ENCODE data around the gene LBH.

Gene LBH

DNA sequence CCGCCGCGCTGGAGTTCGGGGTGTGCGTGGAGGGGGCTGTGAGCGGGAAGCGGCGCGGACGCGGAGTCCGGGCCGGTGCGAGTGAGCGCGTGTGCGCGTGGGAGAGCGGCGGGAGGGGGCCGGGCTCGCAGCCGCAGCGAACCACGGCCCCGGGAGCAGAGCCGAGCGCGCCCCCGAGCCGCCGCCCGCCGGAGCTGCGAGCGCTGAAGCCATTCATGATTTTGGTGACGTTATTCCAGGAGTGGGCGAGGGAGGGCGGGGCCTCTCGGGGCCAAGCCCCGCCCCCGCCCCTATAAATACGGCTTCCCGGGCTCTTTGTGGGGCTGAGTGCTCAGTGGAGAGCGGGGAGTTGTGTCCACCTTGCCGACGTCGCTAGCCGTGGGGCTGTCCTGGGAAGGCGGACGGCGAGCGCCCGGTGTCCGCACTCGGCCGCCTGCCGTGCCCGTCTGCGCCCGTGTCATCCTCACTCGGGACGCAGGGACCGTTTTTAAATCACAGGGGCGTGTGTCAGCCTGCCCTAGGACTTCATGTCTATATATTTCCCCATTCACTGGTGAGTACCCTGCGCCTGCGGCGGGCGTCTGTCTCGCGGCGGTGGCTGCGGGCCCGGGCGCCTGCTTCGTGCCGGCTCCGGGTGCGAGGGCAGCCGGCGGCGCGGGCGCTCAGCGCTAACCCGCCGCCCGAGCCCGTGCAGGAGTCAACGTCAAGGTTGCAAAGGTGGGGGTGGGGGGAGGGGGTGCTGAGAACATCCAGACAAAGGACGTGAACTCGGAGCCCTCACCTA, at the start of gene LBH:
Gene LBH, plus strand, starts transcription at position 323 of the 784 bp plus-strand sequence. Its CDS starts 205 bp downstream, at position 528.
- peak; percentile 87 for DNase-seq

DNA sequence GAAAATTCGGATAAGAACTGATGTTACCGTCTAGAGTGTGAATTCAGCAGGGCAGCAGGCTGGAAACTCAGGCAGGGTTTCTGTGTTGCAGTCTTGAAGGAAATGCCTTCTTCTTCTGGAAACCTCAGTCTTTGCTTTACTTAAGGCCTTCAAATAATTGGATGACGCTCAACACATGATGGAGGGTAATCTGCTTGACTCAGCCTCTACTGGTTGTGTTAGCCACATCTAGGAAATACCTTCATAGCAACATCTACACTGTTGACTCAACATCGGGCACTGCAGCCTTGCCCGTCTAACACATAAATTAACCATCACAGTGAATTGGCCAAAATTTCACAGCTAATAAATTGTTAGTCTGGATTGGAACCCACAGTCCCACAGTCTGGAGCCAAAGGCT, 47.3 kb upstream of the LBH start:
- no peak for DNase-seq

DNA sequence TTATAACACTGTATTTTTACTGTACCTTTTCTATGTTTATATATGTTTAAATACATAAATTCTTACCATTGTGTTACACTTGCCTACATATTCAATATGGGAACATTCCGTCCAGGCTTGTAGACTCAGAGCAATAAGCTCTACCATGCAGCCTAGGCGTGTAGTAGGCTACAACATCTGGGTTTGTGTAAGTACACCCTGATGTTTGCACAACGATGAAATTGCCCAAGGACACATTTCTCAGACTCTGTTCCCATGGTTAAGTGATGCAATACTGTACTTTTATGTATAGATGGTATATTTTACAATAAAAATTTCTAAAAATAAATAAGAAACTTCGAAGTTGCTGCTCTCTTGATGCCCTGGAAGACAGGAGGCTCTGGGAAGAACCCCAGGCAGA, 46.2 kb upstream of the LBH start:
- DNase-seq, result no peak

DNA sequence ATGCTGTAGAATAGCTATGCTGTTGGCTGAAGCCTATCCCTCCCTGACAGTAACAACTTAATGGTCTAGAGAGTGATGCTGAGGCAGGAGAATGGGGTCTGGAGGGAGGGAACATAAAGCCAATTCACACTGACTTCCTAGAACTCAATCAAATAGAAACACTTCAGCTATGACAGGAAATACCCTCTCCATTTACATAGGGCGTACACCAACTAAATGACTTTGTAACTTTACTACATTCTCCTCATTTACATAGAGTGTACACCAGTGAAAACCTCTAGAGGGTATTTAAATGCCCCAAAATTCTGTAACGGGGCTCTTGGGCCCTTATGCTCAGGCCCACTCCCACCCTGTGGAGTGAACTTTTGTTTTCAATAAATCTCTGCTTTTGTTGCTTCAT, 43.0 kb upstream of the LBH start:
- DNase-seq, result no peak

DNA sequence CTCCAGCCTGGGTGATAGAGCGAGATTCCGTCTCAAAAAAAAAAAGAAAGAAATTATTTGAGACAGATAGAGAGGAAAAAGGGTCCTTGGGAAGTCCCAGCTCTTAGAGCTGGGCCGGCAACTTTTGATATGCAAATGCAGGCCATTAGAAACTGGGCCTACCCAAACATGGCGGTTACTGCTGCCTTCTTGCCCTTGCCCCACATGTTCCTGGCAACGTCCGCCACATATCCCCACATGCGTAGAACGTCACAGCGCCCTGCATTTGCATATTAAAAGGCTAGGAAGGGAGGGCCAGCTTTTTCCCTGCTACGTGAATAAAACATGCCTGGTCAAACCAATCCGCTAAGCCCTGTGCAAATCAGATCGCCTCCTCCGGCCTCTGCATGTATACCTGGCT, 40.7 kb upstream of the LBH start:
- DNase-seq, result no peak

DNA sequence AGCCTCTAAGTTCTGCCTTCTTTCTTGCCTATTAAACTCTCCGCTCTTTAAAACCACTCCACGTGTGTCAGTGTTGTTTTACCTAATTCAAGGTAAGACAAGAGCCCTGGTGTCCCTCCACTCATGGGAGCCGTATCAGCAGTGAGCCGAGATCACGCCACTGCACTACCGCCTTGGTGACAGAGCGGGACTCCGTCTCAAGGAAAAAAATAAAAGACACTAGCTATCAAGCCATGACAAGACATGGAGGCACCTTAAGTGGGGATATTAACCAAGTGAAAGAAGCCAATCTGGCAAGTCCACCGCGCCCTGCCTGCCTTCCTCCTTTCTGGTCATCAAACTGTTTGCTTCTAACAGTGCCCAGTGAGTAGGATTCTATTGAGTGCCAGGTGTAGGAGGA, 40.2 kb upstream of the LBH start:
- no peak for DNase-seq

DNA sequence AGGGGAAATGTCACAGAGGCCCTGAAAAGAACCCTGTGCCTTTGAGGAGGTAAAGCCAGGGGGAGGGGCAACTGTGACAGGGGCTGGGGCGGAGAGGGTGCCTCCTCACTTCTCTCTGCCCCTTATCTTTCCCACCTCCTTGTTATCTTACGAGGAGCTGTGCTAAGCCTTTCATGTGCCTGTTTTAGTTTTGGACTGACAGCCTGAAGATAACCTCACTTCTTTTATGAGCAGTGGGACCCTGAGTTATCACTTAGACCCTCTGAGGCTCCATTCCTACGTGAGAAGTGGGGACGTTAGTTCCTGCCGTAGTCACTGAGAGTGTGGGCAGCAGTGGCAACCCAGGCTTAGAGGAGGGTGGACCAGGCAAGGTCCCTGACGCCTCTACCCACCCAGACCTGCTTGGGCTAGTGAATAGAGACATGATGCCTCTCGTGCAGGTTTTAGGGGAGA, 39.5 kb upstream of the LBH start:
- no peak for DNase-seq

DNA sequence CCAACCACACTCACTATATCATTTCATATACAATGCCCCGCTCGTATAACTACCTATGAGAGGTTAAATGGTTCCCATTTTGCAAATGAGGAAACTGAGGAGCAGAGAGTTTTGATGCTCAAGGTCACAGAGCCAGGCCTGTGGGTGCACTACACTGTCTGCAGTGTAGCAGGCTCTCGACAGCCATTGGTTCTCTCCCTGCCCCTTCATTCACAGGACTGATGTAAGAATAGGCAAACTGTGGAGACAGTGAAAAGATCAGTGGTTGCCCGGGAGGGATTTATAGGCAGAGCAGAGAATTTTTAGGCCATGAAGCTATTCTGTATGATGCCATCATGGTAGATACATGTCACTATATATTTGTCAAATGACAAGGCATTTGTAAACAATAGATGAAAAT, 39.0 kb upstream of the LBH start:
- DNase-seq, result no peak

DNA sequence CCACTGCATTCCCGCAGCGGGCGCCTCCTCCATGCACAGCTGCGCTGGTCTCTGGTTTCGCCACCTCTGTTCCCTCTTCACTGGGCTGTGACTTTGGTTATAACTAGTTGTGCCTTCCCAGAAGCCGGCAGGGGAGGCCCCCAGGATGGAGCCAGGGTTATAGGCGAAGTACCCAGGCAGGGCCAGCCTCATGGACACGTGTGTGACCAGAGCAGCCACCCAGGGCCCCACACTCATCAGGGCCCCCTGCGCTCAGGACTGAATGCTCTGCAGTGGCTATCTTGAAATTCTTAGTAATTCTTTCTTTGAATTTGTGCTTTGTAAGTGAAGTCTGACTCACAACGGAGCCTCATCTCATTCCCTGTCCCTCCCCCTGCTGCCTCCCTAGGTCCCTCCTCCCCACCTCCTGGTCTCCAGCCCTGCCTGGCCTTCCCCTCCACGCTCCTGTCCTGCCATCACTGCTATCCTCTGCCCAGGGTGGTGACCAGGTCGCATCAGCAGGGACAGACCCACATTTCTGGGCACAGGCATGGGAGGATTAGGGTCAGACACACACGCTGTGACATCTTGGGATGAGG, 38.1 kb upstream of the LBH start:
- no peak for DNase-seq

DNA sequence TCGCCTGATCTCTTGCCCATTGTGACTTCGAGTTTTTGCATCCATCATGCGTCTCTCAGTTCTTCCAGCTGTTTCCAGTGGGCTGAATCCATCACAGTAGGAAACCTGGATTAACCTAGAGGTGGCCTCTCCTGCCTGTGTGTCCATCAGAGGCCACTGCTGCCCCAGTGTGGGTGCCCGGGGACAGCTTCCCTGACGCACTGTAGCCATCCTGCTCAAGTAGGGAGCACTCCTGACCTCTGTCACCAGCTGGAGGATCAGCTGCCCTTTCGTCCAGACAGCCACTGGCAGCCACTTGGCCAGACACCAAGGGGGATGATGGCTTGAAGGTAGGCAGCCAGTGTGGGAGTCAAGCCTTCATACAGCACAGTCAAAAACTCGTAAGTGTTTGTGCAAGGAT, 36.9 kb upstream of the LBH start:
- no peak for DNase-seq

DNA sequence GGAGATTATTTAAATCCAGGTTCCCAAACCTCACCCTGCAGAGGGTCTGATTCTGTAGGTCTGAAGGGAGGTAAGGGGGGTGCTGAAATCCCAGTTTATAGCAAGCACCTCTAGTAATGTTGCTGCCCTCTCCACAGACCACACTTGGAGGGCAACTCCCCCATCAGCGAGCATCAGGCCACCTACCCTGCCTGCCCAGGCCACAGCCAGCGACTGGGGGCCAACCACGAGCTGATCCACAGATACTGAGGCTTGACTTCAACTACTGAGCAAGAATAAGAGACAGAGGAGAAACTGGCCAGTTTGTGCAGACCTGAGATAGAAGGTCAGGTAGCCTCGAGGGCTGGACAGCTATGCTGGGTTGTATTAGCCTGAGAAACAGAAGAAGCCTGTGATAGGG, 36.3 kb upstream of the LBH start:
- no peak for DNase-seq

DNA sequence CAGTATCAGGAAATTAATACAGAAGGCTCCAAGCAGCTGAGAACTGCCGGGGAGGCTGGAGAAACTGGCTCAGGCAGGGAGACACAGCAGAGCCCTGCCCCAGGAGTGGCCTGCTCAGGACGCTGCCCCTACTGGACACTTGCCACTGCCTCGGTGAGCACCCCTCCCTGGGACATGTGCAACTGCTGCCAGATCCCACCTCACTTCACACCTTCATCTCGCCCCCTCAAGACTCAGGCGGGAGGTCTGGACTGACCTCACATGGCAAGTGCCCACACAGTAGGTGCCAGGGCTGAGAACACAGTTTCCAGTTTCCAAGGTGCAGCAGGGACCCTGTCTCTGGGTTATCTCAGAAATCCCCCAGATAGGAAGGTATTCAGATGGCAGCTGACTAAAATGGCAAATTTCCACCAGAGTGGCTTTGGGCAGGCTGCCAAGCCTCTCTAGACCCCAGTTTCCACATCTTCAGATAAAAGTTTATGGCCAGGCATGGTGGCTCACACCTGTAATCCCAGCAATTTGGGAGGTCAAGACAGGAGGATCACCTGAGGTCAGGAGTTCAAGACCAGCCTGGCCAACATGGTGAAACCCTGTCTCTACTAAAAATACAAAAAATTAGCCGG, 33.7 kb upstream of the LBH start:
- DNase-seq, result no peak

DNA sequence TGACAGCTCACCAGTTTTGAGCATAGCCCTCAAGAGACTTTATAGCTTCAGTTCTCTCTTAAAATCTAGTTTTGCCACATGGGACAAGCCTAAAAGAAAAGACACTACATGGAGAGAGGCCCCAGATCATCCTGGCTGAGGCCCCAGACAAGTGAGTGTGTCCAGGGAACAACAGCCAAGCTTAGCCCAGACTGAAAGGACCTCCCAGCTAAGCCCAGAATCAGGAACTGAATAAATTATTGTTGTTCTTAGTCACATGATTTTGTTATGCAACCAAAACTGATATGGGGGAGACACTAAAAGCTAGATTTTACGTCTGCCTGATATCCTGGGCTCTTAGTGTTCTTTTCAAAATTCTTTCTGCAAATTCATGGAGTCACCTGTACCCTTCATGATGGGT, 29.3 kb upstream of the LBH start:
- no peak for DNase-seq

DNA sequence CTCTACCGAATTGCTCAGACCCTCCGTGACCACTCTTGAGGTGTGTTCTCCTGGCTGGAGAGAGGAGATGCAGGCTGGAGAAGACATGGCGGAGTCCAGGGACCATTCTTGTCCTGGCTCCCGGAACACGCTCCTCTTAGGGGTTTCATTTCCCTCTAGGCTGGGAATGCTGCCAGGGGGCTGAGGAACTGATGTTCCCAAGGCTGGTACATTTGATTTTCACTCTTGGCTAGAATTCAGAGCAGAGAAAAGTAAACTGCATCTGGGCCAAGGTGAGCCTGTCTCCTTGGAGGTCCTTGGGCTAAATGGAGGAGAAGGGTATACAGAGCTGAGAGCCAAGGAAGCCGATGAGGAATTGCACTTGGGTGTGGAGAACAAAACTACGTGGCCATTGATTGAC, 28.2 kb upstream of the LBH start:
- no peak for DNase-seq

DNA sequence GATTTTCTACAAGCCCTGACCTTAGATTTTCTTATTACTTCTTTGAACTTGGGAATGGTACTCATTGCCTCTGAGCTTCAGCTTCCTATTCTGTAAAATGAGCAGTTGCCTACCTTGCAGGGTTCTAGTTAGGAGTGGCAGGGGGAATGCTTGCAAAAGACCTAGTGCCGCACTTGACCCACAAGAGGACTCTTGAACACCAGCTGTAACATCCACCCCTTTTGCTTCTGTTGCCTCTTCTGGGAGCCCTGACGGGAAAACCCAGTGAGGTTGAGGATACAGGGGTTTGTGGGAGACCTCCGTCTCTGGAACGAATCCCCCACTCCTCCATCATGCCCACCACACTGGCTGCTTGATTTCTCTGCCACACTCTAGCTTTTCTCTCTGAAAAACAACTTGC, 27.1 kb upstream of the LBH start:
- no peak for DNase-seq

DNA sequence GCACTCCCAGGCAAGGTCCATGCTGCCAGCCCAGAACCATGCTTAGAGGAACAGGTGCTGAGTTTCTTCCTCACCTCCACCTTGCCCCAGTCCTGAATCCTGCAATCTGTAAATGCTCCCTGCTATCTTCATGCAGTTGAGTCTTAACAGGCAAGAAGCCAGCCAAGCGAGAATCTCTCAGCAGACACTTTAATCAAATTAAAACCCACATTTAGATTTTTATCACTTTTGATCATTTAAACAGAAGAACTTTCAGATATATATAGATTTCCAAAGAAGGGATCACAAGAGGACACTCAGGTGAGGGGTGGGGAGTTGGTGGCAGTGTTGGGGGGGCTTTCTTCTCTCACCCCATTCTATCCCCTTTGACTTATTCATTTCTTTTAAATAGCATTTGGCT, 25.9 kb upstream of the LBH start:
- DNase-seq, result no peak

DNA sequence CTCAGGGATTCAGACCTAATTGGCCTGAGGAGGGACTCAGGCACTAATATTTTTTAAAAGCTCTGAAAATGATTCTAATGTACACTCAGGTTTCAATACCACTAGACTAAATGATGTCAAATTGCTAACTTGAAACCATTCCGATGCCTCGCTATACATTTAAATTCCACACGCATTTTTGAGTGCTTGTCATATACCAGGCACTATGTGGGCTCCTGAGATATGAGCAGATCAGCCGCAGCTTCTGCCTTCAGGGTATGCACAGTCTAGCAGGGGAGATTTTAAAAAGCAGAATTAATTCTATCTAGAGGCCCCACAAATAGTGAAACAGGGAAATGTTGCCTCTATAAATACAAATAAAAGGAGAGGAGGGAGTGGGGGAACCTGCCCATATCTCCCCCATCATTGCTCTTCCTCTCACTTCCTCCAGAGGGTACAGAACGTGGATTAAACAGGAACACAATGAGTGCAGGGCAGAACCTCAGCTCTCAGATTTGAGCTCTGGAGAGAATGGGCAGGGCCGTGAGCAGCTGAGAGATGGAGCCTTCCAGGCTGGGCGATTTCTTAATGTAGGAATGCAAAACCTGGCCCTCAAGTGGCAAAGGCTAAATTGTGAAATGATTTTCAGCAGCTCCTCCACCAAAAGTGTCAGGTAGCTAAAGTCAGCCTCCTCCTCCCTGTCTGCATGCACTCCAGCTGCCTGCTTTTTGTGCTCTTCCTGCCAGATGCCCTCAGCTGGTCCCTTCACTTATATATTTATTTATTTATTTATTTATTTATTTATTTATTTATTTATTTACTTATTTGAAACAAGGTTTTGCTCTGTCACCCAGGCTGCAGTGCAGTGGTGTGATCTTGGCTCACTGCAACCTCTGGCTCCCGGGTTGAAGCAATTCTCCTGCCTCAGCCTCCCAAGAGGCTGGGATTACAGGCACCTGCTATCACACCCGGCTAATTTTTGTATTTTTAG, 24.6 kb upstream of the LBH start:
- DNase-seq, result no peak

DNA sequence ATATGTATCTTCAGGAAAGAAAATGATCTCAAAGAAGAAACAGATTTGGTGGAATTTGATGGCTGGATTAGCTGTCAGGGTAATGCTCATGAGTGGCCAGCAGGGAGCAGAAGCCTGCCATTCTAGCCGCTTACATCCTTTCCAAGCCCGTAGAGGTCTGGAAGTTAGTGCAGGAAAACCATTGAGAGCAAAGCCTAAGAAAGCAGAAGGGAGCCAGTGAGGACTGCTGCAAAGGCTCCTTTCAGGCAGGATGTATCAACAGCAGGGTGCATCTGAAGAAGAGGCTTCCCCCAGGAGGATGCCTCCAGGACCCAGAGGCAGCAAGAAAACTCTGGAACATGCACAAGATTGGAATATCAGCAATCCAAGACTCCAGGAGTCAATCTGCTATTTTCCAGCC, 22.9 kb upstream of the LBH start:
- peak; percentile 50 for DNase-seq

DNA sequence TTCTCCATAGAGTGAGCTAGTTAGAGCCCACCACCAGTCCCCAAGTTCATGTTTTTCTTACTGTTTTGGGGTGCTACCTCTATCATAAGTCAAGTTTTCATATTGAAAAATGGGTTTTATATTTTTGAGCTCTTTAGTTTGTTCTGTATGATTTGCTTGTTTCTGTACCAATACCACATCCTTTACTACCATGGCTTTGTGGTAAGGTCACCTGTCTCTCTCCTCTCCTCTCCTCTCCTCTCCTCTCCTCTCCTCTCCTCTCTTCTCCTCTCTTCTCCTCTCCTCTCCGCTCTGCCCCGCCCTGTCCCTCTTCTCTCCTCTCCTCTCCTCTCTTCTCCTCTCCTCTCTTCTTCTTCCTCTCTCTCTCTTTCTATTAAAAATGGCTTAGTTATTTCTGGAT, 22.1 kb upstream of the LBH start:
- DNase-seq, result no peak

DNA sequence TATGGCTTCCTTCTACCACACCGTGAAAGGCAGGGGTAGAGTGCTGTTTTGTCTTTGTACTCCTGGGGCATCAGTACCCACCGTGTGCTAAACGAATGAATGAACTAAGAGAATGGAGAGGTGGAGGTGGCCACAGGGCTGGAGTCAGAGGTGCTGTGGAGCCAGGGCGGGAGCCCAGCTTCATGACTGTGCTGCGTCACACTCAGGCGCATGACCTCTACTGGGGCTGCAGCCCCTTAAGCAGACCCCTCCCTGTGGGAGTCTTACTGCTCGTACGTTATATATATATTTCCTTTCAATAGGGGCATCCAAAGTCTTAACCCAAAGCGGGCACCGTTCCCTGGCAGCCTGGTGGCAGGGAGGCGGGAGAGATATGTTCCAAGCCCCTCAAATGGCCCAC, 18.0 kb upstream of the LBH start:
- no peak for DNase-seq

DNA sequence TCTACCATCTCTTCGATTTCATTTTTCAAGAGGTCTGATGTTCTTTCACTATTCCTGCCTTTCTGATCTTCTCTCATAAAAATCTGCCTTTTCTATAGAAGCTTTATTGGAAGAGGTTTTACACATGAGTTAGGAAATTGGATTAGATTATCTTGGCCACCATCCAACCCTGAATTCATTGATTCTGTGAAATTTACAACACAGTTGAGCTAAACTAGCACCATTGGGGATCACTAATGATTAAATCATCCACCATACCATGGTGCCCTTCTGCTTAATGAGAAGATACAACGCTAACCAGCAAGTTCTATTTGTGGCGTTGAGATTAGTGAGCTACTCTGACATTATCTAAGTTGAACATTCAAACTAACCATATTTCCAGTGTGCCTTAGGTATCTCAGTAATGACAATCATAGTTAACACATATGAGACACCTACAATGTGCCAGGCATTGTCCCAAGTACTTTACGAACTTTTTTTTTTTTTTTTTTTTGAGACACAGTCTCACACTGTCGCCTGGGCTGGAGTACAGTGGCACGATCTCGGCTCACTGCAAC, 17.3 kb upstream of the LBH start:
- no peak for DNase-seq

DNA sequence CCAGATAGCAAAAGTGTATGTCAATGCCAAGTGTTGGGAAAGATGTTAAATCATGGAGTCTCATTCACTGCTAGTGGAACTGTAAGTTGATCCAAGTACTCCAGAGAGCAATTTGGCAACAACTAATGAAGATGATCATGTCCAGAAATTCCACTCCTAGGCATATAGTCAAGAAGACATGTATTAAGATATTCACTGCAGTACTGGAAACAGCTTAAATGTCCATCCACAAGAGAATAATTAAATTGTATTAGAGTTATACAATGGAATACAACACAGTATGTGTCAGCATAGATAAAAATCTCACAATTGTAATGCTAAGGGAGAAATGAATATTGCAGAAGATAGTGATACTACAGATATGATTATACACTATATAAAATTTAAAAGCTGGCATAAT, 15.2 kb upstream of the LBH start:
- no peak for DNase-seq
